ENCODE data around the gene VSIG10.
"Not testable (repeated sequence)": the region's sequence is repeated elsewhere in the genome, so short reads cannot be mapped to it uniquely, and the experiment has no call there.

The VSIG10 gene

DNA sequence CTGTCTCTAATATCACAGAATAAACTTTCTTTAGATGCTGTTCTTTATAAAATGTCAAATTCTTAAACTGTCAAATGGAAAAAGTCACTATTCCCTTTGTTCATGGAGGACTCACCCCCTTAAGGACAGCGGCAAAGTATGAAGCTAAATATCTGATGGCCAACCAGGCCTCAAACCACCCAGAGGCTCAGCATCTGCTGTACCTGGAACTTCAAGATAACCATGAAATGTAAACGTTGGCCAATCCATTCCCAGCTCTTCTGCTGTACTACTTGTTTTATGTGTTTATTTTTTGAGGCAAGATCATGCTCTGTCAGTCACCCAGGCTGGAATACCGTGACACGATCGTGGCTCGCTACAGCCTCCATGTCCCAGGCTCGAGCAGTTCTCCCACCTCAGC lies 71.6 kb downstream of the VSIG10 start:
- DNase-seq (ENCODE audit: low spot score): no peak

DNA sequence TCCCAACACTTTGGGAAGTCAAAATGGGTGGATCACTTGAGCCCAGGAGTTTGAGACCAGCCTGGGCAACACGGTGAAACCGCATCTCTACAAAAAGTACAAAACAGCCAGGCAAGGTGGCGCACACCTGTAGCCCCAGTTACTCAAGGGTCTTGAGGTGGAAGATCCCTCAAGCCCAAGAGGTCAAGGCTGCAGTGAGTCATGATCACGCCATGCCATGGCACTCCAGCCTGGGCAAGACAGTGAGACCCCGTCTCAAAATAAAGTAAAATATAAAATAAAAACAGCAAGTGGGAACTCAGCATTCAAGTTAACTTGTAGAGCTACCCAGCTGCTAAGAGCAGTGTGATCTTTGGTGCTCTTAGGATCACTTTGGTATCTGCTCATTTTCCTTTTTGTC lies 74.6 kb downstream of the VSIG10 start:
- no peak for DNase-seq (ENCODE audit: low spot score)

DNA sequence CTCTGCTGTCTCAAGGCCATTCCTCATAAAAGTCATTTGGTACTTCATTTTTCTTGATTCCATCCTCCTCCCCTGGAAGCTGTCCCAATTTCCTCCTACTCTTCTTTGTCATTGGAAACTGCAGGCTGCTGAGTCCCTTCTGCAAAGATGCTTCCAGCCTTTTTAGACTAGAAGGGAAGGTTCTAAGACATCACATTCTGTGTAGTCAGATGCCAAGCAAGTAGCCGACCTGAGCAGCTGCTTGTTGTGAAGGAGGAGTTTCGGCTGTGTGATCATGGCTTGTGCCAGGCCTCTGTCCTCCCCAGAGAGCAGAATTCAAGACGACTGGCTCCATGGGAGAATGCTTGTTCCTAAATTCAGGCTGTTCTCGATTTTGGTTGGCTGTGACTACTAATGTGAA lies 78.6 kb downstream of the VSIG10 start:
- no peak for DNase-seq (ENCODE audit: low spot score)

DNA sequence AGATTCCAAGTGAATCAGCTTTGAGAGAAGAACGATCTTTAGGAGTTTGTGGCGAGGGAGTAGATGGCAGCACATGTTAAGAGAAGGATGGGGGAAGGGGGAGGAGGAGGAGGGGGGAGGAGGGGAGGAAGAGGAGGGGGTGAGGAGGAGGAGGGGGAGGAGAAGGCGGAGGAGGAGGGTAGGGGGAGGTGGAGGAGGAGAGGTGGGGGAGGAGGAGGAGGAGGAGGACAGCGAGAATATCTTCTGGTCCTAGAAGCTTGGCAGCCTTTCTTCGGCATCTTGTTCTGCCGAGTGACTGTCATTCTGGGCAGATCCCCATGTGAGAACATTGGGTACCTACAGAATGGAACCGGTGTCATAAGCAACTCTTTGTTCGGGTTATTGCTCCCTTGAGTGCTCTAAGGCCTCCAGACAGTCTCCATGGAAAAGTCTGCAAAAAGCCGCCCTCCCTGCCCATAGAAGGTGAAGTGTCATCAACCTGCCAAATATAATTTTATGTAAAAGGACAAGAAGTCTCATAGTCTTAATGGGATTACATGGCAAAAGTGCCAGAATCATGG lies 80.4 kb downstream of the VSIG10 start:
- no peak for DNase-seq (ENCODE audit: low spot score)

DNA sequence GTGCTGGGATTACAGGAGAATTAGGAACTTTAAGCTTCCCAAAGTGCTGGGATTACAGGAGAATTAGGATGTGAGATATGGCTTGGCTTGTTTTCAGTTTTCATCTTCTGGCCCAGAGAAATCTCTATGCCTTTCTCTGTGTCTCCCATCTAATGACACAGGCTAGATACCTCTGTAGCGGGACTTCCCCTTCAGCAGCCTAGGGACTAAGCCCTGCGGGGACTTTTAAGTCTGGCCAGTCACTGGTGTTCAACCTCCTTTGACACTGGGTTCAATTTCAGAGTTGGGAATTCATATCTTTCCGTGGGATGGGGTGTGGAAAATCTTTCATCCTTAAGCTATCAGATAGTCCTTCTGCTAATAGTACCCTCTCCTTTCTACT lies 81.1 kb downstream of the VSIG10 start:
- no peak for DNase-seq (ENCODE audit: low spot score)

DNA sequence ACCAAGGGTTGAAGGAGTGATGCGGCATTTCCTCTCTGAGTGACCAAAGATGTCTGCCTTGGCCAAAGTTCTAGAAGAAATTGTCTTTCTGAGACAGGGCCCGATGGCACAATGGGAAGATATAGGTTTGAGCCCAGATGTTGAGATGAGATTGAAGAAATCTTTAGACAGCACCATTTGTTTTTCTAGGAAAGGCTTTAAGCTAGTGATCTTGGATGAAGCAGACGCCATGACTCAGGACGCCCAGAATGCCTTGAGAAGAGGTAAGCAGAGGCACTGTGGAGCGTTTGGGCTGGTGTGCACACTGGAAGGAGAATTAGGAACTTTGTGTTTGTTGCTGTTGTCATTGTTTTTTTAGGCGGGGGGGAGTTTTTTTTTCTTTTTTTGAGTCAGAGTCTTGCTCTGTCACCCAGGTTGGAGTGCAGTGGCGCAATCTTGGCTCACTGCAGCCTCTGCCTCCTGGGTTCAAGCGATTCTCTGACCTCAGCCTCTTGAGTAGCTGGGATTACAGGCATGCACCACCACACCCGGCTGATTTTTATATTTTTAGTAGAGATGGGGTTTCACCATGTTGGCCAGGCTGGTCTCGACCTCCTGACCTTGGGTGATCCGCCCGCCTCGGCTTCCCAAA lies 81.6 kb downstream of the VSIG10 start:
- not testable (repeated sequence) for DNase-seq (ENCODE audit: low spot score)

DNA sequence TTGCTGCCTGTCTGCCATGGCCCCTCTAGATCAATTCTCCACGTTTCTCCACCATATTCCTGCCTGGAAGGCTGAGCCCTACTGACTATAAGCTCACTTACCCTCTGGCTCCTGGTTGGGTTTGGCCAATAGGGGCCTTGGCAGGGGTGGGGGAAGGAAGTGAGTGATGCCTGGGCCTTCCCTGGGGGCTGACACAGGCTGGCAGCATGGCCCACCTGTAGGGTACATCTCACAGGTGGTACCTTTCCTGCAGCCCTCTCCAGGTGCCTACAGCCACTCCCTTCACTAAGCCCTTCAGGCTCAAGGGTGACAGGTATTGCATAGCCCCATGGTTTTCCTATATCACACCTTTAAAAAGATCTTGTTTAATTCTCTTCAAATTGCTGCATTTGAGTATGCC lies 83.8 kb downstream of the VSIG10 start:
- no peak for DNase-seq (ENCODE audit: low spot score)

DNA sequence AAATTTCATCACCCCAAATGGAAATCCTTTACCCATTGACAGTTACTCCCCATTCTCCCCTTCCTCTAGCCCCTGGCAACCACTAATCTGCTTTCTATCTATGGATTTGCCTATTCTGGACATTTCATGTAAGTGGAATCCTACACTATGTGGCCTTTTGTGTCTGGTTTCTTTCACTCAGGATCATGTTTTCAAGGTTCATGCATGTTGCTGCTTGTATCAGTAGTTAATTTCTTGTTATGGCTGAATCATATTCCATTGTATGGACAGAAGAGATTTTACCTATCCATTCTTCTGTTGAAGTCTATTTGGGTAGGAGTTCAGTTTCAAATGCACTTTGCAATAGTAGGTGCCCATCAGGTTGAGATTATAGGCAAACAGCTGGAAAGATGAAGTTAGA lies 85.9 kb downstream of the VSIG10 start:
- DNase-seq (ENCODE audit: low spot score): no peak

DNA sequence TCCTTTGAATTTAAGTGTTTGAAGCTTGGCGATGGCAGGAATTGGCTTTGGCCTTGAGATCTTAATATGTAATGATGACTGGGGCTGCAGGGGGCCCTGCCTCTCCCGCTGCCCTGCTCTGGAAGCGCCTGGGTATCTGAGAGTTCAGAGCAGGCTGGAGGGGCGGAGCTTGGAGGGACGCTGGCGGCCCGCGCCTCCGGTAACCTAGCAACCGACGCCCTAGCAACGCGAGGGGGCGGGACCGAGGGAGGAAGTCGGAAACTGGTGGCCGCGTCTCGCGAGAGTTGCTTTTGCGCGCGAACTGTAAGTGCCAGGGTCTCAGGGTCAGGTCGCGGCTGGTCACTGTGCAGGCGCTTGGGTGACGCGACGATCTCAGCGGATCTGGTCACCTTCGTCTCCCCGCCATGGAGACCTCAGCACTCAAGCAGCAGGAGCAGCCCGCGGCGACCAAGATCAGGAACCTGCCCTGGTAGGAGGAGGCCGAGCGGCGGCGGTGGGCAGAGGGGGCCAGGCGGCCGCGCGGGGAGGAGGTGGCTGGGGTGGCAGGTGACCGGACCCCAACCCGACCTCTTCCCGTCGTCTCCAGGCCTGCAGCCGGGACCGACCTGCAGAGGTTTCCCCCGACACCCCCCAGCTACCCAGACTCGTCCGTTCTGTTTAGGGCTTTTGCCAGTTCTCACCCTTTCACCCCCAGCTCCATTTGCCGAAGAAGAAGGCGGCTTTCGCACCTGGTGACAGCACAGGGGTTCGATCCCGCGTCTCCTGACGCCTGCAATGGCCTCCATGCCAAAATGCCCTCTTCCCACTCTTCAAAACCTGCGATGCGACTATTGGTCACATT lies 87.2 kb downstream of the VSIG10 start, which contains the start of gene RFC5:
Gene RFC5, plus strand, starts transcription at position 280 of the 841 bp plus-strand sequence. Its CDS starts 125 bp downstream, at position 405.
- peak; percentile 81 for DNase-seq (ENCODE audit: low spot score)

DNA sequence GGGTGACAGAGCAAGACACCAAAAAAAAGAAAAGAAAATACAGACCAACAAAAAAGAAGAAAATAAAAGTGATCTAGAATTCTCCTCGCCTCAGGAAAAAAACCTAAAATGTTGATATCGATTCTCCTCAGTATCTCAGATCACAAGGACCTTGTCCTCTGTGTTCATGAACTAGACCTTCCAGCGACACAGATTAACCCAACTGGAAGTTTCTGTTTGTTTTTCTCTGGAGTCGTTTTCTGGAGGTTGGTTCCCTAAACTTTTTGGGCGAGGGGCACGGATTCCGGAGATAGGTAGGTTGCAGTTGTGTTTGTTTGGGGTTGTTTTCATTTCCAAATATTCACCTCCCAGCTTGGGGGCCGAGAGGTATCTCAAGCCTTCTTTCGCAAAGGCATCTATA lies 87.9 kb downstream of the VSIG10 start:
- DNase-seq (ENCODE audit: low spot score): no peak

DNA sequence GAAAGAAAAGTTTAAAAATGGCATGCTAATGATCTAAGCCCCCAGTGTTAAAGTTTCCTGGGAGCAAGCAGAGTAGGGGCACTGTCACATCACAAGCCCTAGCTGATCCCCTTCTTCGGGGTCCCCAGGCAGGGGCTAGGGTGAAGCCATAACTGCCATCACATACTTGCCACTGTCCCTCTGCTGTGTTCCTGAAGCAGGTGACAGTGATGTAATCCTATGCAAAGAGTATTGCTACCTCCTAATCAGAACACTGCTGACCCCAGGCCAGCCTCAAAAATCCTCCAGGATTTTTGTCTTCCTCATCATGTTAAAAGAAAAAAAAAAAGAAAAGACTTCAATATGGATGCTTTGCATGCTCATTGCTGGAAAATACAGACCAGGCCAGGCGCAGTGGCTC lies 88.5 kb downstream of the VSIG10 start:
- DNase-seq (ENCODE audit: low spot score): no peak
